Fibroblast of peridontal ligament (primary cell): ENCODE measurements around the gene EXOSC1.
"Not testable (repeated sequence)": the region's sequence is repeated elsewhere in the genome, so short reads cannot be mapped to it uniquely, and the experiment has no call there.

Experiments used
- DNase-seq: peaks from one replicate; pipeline ENCODE4 v3.0.0-alpha.2; 2010; ENCODE audit errors: extremely low read depth

EXOSC1 gene

DNA sequence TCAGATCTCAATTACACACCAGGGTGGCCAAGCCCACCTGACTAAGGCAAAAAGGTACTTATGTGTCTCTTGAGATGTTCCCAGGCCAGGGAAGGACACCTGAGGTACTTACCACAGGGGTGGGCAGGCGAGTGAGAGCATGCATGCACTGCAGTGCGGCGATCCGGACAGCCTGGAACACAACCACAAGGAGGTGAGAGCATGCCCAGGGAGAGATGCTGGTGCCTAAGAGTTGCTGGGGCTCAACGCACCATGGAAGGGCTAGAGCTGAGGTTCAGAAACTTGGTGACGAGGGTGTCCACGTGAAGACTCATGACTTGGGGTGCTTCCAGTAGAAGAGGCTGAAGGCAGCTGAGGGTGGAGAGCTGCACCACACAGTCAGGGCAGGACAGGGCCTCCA is 13.3 kb upstream of the EXOSC1 start:
- no peak for DNase-seq

DNA sequence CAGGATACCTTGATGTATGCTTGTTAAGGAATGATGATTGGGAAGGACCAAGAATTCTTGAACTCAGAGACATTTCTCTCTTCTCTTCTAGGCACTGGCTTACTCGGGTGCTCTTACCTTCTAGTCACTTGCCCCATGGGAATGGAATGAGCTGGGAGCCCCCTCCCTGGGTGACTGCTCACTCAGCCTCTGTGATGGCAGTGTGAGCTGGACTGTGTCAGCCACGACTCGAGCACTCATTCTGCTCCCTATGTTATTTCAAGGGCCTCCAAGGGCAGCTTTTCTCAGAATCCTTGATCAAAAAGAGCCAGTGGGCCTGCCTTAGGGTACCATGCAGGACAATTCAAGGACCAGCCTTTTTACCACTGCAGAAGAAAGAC is 10.9 kb upstream of the EXOSC1 start:
- no peak for DNase-seq

DNA sequence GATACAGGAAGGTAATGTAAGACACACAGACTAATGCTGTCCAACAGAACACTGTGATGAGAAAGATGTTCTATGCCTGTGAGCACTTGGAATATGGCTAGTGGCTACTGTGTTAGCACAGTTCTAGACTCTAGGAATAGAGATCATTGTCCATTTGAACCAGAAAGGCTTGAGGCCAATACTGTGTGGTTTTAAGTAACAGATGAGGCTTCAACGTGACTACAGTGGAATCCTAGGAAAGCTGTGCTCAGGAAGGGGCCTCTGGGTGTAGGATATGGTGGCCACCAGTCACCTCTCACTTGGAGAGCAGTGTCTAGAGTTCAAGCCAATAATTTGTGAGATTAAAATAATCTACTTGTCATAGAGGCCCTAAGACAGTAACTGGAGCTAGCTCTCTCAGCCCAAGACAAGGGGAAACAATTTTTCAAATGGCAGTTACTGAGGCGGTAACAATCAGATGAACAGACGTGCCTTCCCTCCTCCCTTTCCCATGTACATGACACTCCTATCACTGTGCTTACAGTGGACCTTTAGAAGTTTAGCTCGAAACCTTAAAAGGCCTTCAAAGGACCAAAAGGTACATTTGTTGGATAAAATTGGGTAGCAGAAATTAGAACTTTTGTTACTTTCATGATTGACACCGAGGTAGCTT is 10.4 kb upstream of the EXOSC1 start:
- no peak for DNase-seq

DNA sequence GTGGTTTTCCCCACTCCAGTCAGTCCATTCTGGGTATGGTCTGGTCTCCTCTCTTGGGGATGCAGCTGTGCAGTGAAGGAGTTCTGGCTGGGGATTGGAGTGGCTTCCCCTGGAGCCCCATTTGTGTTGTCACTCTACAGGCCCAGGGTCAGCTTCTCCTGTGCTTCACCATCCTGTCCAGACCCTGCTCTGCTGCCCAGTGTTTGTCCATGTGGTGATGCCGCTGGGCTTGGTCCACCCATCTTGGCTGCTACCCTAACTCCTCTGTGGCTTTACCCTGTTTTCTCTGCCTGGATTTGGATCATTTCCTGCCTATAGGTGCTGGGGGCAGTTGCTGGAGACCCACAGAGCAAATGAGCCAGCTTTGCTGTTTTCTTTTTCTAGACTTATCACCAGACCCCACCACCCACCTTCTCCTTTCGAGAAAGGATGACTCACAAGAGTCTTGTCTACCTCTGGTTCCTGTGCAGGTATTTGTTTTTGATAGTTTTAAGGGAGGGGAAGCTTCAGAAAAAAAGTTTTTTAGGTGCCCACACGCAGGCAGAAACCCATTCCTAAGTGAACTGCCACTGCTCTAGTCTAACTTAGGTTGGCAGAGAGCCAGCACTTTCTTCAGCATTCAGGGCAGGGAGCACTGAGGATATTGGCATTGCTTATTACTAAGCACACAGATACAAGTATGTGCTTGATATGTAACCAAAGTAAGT is 8.7 kb upstream of the EXOSC1 start:
- DNase-seq: peak; percentile 64

DNA sequence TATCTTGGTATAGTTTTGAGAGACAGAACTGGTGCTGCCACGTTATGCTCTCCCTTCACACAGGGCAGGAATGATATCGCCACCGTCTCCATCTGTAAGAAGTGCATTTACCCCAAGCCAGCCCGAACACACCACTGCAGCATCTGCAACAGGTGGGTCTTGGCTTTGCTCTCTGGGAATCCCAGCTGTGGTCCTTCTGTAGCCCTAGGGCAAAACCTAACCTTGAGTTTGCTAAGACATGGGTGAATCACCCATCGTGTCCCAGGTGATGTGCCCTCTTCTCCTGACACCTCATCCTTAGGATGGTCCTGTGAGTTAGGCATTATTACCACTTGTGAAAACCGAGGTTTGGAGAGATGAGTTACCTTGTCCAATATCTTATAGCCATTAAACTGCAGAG is 6.5 kb upstream of the EXOSC1 start:
- no peak for DNase-seq

DNA sequence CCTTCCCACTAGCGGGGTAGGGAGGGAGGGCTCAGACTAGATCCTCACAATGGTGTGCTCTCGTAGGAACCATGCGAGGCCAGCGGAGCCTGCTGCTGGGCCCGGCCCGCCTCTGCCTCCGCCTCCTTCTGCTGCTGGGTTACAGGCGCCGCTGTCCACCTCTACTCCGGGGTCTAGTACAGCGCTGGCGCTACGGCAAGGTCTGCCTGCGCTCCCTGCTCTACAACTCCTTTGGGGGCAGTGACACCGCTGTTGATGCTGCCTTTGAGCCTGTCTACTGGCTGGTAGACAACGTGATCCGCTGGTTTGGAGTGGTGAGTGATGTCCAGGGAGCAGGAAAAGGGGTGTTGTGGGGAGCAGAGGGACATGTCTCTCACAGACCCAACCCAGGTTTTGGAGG is 5.8 kb upstream of the EXOSC1 start:
- no peak for DNase-seq

DNA sequence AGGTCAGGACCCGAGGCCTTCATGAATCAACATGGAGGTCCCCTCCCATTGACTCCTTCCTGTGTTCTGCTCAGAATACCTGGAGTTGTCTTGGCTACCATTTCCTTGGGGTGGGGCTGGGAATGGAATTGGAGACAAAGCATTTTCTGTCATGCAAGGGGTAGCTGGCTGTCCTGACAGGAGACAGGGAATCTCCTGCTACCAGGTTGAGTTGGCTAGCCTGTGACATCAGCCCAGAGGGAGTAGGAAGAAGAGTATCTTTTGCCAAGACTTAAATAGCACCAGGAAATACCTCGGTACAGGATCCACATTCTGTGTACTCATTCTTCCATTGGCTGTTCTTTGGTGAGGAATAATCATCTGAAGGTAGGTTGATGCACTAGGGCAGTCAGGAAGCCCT is 5.0 kb upstream of the EXOSC1 start:
- no peak for DNase-seq

DNA sequence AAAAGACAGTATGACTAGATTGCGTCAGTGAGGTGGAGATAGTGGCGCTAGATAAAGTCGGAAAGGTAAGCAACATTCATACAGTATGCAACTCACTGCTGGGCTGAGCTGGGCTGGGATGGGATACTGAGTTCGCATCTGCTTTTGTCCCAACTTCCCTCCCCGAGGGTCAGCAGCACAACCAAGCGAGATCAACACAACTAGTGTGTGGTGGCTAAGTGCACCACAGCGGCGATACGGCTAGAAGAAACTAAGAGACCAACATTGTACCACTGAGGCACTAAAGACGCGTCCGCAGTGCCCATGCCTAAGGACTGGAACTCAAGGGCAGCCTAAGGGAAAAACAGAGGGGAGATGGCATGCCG is 467 bp downstream of the EXOSC1 start:
- DNase-seq: no peak

DNA sequence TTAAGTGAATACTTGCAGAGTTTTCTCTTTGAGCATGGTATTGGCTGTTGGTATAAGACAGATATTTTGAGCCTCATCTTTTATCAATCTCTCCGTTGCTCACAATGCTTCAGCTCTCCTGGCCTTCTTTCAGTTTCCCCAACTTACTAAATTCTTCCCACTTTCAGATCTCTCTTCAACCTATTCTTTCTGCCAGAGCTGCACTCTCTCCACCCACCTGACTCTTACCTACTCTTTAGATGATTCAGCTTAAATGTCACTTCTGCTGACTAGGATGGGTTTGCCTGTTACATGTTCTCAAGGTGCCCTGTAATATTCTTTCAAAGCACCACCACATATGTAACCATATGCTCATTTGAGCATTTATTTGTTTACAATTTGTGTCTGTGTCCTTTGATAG is 1.6 kb downstream of the EXOSC1 start:
- no peak for DNase-seq

DNA sequence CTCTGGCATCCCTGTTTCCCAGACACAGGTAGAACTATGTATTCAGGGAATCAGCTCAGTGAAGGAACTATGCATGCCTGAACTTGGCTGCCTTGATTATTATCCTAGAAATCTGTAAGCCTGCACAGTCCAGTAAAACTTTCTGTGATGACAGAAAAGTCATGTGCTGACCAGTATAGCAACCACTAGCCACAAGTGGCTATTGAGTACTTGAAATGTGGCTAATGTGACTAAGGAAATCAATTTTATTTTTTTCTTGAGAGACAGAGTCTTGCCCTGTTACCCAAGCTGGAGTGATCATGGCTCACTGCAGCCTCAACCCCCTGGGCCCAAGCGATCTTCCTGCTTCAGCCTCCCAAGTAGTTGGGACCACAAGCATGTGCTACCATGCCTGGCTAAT is 3.5 kb downstream of the EXOSC1 start:
- no peak for DNase-seq

DNA sequence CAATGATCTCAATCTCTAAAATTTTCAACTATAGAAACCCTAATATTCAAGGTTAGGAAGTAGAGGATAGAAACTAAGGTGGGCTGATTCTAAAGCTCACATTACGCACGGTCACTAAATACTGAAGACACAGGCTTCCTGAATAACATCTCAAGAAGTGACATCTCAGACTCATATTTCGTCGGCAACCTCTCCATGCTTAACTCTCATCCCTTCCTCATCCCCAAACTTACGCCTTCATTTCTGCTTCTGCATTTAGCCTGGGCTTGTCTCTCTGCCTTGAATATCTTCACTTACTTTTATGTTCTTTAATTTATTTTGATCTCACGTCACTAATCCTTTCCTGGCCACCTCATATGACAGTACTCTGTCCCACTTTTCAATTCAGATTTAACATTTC is 10.6 kb downstream of the EXOSC1 start:
- DNase-seq: no peak

DNA sequence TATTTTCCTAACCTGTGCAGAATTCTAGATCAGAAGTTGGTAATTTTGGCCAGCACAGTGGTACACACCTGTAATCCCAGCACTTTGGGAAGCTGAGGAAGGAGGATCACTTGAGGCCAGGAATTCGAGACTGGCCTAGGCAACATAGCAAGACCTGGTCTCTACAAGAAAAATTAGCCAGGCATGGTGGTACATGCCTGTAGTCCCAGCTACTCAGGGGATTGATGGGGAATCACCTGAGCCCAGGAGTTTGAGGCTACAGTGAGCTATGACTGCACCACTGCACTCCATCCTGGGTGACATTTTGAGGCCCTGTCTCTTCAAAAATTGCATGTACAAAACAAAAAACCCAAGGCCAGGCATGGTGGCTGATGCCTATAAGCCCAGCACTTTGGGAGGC is 11.2 kb downstream of the EXOSC1 start:
- DNase-seq: no peak

DNA sequence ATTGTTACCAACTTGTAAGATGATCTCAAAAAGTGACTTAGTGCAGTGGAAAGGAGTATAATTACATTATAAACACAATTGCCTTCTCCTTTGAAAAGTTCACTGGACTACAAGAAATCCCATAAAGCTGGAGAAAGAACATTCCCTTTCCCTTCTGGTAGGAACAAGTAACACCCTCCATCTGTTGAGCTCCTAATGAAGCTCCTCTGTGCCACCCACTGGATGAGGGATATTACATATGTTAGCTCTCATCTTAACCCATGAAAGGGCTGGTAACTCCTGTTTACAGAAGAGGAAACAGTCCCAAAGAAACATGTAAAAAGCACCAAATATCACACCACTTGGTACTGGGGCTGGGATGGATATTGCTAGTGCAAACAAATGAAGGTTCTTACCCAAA is 11.8 kb downstream of the EXOSC1 start:
- no peak for DNase-seq

DNA sequence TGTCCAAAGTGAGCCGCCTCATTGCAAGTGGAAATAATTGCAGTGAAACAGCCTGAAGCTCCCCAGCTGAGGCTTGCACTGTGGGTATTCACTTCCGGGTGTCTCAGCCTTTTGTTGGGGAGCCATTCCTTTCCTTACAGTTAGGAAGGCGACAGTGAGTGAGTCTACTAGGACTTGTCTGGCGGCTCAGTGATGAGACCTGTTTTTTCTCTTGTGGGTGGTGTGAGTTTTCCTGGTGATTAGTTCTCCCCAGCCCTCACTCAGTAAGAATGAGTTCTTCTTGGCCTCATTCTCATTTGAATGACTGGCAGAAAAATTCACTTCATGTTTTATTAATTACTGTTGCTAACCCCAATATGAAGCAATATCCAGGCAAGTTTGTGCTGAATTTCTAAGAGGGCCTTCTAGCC is 17.2 kb downstream of the EXOSC1 start:
- DNase-seq: peak; percentile 49

DNA sequence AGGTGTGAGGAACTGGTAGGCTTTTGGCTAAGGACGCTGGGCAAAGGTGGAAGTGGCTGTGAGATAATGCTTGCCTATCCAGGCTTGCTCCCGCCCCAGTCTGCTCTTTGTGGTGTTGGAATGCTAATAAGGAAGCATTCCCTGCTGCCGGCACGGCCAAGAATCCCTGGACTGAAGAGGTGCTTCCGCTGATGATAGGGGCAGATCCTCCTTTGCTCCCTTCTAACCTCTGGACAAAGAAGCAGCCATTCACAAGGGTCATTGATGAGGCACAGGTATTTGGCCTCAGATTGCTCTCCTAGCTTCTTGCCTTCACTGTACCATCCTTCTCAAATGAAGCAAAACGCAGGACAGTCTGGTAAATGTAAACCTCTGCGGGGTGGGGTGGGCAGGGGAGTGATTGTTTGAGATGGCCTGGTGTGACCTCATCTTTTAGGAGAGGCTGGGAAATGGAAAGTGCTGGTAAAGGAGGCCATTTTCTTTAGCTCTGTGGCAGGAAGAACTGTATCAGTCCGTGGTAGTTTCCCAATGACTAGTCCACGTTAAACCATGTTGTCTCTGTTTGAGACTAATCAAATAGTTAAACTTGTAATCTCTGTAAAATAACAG is 18.1 kb downstream of the EXOSC1 start:
- peak; percentile 37 for DNase-seq

DNA sequence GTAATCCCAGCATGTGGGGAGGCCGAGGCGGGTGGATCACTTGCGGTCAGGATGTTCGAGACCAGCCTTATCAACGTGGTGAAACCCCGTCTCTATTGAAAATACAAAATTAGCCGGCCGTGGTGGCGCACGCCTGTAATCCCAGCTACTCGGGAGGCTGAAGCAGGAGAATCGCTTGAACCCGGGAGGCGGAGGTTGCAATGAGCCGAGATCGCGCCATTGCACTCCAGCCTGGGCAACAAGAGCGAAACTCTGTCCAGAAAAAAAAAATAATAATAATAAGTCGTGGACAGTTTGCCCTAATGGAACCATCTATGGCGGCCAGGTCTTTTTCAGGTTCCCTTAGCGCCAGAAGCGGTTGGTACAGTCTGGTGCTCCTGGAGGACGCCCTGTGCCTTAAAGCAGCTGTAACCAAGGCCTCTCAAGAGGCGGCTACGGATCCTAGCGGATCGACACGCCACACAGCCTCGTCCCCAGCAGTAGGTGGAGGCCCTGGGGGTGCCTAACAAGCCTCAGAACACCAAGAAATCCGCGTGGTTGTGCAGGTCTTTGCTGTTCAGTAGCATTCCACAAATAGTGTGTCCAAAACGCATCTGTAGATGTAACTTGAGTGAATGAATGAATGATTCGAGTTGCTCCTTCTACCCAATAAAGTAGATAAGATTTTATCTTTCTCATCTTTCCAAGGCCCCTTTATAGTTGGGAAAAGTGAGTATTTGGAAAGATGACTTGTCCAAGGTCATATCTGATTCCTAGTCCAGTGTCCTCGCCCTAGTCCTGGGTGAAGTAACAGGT is 18.8 kb downstream of the EXOSC1 start:
- peak; percentile 26 for DNase-seq

DNA sequence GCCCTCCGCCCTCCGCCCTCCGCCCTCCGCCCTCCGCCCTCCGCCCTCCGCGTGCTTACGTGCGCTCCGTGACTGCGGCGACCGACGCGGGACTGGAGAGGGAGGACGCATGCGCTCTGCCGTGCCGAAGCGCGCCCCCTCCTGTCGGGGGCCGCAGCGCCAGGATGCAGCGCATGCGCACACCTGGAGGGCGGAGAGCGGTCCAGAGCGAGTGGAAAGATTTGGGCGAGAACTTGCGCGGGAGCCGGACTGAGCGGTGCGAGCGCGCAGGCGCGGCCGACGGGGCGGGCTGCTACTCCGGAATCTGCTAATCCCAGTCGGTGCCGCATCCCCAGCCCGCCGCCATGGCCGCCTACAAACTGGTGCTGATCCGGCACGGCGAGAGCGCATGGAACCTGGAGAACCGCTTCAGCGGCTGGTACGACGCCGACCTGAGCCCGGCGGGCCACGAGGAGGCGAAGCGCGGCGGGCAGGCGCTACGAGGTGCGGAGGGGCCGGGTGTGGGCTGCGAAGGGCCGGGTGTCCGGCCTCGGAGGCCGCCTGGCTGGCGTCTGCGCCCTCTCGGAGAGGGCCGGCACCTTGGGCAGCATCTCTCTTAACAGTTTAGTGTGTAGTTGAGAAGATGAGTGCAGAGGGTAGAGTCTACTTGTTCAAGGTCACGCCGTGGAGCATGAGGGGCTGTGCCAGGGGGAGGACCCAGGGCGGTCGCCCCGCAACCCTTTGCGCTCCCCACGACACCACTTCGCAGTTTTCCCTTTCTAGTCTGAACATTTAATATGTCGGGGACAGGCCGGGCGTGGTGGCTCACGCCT is 19.6 kb downstream of the EXOSC1 start, which contains the start of gene PGAM1:
TSS of gene PGAM1 (plus strand) at position 228 of the 812 bp plus-strand sequence. CDS start at position 345, 117 bp downstream.
- peak; percentile 95 for DNase-seq

DNA sequence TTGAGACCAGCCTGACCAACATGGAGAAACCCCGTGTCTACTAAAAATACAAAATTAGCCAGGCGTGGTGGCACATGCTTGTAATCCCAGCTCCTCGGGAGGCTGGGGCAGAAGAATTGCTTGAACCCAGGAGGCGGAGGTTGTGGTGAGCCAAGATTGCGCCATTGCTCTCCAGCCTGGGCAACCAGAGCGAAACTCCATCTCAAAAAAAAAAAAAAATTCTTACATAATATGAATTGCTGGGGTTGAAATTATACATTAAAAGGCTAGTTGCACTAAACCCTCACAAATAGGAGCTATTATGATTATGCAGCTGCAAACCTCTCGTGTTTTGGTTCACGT is 22.1 kb downstream of the EXOSC1 start:
- not testable (repeated sequence) for DNase-seq

DNA sequence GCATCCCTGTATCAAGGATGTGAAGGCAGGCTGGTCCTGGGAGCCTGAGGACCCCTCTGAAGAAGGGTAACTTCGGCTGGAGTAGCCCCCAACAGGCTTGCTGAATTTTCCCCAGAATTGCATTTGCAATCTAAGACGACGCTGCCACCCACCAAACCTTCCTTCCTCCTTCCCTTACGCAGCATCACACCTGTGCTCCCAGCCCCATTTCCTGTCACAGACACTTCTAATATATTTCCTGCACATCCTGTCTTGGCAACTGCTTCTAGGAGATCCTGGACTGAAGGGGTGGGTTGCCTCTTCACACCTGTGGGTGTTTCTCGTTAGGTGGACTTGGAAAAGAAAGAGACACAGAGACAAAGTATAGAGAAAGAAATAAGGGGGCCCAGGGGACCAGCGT is 29.2 kb downstream of the EXOSC1 start:
- DNase-seq: no peak

DNA sequence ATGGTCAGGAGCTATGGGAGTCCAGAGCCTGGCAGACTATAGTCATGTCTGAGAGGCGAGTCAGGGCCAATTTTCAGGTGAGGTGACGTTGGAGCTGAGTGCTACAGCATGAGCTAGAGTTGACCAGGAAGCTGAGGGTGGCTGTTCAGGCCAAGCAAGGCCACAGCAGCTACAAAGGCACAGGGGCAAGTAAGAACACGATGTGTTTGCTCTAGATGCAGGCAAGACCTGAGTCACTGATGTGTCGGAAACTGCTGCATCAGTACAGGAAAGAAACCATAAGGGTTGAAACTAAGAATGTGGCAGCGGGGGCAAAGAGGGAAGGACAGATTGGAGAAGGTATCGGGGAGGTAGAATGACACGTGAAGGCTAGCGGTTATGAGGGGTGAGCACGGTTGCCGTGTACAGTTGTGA is 32.9 kb downstream of the EXOSC1 start:
- DNase-seq: no peak

DNA sequence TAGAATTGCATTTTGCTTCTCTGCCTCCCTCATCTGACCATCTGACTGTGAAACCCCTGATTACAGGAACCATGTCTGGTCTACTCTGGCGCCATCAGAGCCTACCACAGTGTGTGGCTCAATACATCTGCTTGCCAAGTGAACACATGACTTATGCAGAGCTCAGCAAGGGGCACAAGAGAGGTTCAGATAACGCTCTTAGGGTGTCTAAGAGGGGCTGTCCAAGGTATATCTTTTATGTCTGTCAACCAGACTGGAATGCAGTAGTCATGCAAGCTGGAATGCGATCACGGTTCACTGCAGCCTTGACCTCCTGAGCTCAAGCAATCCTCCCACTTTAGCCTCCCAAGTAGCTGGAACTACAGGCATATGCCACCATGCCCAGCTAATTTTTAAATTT is 34.4 kb downstream of the EXOSC1 start:
- DNase-seq: no peak

DNA sequence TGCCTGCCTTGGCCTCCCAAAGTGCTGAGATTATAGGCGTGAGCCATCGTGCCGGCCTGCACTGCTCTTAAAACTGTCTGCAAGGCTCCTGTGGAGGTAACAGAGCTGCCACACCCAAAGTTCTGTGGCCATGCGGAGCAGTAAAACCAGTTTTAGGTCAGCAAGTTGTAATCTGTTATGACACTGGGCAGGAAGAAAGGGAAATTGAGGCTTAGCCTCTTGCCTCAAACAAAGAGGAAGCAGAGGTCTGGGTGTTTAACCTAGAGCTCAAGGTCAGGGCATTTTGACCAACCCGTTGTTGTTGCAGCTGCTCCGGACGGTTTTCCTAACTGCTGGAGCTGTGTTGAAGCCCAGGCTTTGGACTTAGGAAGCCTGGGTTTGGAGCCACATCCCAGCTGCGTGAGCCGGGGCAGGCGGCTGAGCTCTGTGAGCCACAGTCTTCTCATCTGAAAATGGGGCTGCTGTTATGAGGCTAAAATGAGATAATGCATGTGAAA is 37.3 kb downstream of the EXOSC1 start:
- DNase-seq: no peak
